DMS 273 treated with DMSO at 0.1 percent for 48 hours (cell line): ENCODE measurements around the gene HYAL1.
"Not testable (repeated sequence)": the region's sequence is repeated elsewhere in the genome, so short reads cannot be mapped to it uniquely, and the experiment has no call there.

Experiments used
- DNase-seq: peaks from one replicate; lab custom pipeline; 2025; lab: John Stamatoyannopoulos, UW

The HYAL1 gene

DNA sequence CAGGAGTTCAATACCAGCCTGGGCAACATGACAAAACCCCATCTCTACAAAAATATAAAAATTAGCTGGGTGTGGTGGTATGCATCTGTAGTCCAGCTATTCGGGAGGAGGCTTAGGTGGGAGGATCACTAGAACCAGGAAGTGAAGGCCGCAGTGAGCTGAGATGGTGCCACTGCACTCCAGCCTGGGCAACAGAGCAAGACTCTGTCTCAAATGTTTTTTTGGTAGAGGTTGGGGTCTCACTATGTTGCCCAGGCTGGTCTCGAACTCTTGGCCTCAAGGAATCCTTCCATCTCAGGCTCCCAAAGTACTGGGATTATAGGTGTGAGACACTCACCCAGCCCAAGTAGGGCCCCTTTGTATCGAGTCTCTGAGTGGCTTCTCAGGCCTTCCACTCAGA, 9.3 kb downstream of the HYAL1 start:
- DNase-seq: no peak

DNA sequence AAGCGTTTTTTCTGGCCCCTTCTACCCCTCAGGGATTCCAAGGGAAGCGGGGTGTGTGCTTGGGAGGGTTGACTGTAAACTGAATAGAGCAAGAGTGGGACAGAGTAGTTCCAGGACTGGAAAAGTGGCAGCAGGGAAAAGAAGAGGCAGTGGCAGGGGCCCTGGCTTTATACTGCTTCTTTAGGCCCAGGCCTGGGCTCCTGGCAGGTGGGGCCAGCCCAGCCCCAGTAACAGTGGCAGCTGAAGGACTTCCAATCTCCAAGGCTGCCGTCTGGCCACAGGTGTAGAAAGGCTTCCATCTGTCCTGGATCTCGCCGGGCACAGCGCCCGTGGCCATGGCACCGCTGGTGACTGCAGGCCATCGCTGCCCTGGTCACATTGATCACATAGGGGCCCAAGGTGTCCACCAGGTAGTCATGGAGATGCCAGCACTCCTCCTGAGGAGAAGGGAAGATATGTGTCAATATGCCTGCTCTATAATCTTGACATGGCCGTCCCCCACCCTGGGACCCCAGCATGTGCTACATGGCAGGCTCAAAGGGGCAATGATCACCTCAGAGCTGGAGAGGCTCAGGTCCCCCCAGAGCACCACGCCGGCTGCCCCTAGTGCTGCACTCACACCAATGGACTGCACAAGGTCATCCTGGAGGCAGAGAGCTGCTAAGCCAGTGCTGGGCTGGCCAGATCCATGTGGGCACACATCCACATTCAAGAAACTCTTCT, 10.1 kb downstream of the HYAL1 start:
- DNase-seq: no peak

GRCh38 chr3:50292159-50293078, 11.0 kb downstream of the HYAL1 start, which contains the start of gene IFRD2:
IFRD2 (minus strand) TSS chr3:50292429; CDS start chr3:50292274, 155 bp downstream.
- peak; percentile 93 for DNase-seq

DNA sequence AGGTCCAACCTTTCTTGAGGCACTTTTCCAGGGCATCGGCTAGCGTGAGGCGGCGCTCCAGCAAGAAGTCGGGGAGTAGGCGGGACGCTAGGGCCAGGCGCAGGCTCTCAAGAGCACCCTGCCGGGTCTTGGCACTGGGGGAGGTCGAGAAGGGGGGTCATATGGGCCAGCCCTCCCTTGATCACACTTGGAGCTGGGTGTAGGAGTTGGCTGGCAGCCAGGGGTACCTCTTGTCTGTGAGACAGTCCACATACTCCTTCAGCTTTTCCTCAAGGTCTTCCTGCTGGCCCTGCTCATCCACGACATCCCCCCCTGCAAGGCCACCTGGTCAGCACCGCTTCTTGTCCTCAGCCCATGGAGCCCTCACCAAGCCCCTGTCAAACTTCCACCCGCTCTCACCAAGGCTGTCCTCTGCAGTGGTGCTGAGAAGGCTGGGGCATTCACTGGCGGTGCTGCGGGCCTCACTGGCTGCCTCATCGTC, 13.2 kb downstream of the HYAL1 start:
- DNase-seq: no peak

- no peak for DNase-seq
Observed at GRCh38 chr3:50289130-50289529, 14.2 kb downstream of the HYAL1 start.

DNA sequence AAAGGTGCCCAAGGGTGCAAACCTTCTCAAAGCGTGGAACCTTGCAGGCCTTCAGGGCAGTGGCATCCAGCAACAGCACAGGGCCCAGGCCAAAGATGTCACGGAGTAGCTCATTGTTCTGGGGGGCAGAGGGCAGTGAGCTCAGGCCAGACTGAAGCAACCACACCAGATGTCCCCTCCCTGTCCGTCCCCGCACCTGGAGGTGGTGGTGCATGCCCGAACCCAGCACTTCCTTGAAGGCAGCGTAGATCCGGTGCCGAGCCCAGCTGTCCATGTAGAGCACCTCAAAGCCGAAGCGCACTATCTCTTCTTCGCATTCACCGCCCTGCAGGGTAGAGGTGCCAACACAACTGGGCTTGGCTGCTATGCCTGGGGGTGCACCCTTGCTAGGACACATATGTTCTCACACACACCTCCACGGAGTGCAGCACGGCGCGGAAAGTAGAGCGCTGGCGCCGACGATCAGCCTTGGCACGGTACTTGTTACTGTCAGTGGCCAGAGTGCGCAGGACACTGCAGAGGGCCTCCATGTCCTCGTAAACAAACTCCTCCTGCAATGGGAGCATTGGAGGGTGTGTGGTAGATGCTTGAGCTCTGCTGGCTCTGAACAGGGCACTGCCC, 14.9 kb downstream of the HYAL1 start:
- no peak for DNase-seq

DNA sequence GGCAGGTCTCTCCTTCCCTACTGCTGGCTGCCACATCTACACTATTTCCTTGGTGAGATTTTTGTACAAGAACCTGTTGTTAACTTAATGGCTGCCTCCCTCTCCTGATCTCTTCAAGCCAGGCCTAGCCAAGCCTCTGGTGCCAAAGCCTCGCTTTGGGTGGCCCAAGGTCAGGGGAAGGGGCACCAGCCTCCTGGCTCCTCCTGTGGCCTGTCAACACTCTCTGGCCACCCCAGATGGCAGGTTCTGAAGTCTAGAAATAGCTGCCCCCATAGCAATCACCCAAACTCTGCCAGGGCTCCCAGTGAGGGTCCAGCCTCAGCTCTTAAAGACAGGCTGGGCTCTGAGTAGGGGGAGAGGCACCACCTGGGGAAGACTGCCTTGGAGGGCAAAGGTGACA, 16.1 kb downstream of the HYAL1 start:
- no peak for DNase-seq

- DNase-seq: no peak
Observed at GRCh38 chr3:50286322-50287227, 16.8 kb downstream of the HYAL1 start.

DNA sequence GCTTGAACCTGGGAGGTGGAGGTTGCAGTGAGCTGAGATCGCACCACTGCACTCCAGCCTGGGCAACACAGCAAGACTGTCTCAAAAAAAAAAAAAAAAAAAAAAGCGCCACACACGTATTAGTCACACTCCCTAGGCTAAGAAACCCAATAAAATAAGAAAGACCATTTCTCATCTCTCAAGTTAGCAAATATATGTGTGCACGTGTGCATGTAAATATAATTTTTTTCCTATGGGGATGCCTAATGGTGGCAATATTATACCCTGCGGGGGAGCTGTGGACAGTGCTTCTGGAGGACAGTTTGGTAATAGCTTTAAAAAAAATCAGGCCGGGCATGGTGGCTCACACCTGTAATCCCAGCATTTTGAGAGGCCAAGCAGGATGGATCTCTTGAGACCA, 19.3 kb downstream of the HYAL1 start:
- not testable (repeated sequence) for DNase-seq

- no peak for DNase-seq
Observed at GRCh38 chr3:50279255-50280016, 23.9 kb downstream of the HYAL1 start.

DNA sequence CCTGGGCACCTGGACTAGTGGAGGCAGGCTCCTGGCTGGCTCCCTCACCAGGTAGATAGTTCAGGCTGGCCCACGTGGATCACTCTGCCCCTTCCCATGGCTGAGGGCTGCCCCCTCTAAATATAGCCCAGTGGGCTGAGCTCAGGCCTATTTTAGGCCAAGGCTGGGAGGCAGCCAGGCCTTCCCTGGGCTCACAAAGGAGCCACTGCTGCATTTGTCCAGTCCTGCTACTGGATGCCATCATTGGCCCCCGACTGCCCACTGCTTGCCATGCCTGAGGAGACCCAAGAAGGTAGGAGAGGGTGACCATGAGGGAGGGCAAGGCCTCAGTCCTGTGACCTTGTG, 24.5 kb downstream of the HYAL1 start, which contains the start of gene LSMEM2:
LSMEM2 (plus strand) TSS at position 208 of the 345 bp plus-strand sequence; CDS start at position 235, 27 bp downstream.
- DNase-seq: no peak

- DNase-seq: no peak
Observed at GRCh38 chr3:50278123-50278879, 25.1 kb downstream of the HYAL1 start.

GRCh38 chr3:50276762-50277101, 26.6 kb downstream of the HYAL1 start:
- DNase-seq: no peak

DNA sequence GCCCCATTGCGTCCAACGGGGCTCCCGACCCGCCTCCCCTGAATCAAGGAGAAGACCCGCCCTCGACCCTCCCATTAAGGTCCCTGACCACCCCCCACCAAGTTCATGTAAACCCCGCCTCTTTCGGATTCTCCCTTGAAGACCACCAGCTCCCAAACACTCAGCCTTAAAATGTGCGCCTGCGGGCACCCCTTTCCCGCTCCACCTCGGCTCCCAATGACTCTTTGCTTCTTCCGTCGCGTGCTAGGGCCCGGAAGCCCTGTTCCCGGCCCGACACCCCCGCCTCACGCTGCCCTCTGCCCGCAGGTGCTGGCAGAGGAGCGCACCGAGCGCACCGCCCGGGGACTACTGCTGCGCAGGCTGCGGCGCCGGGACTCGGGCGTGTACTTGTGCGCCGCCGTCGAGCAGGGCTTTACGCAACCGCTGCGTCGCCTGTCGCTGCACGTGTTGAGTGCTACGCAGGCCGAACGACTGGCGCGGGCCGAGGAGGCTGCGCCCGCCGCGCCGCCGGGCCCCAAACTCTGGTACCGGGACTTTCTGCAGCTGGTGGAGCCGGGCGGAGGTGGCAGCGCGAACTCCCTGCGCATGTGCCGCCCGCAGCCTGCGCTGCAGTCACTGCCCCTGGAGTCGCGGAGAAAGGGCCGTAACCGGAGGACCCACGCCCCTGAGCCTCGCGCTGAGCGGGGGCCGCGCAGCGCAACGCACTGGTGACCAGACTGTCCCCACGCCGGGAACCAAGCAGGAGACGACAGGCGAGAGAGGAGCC, 27.2 kb downstream of the HYAL1 start:
- DNase-seq: no peak

DNA sequence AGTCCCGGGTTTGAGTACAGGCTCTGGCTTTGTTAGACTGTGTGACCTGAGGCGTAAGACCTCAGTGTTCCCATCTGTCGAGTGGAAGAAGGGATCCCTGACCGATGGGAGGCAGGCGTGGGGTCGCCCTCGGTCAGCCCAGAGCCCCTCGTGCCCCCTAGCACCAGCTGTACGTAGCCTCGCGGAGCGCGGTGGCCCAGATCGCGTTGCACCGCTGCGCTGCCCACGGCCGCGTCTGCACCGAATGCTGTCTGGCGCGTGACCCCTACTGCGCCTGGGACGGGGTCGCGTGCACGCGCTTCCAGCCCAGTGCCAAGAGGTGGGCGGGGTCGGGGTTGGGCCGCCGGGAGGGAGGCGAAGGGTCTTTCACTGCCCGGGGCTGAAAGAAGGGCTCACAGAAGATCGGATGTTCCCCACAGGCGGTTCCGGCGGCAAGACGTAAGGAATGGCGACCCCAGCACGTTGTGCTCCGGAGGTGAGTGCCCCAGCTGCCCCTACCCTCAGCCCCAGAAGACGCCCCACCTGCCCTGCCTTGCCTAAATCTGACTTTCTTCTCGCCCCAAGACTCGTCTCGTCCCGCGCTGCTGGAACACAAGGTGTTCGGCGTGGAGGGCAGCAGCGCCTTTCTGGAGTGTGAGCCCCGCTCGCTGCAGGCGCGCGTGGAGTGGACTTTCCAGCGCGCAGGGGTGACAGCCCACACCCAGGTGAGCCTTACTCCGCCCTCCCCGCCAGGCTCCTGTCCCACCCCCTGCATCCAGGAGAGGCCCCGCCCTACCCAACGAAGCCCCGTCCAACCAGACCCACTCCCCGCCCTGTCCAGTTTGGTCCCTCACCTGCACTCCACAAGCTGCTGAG, 28.0 kb downstream of the HYAL1 start:
- DNase-seq: no peak

- DNase-seq: no peak
Observed at GRCh38 chr3:50274371-50275104, 28.8 kb downstream of the HYAL1 start.

DNA sequence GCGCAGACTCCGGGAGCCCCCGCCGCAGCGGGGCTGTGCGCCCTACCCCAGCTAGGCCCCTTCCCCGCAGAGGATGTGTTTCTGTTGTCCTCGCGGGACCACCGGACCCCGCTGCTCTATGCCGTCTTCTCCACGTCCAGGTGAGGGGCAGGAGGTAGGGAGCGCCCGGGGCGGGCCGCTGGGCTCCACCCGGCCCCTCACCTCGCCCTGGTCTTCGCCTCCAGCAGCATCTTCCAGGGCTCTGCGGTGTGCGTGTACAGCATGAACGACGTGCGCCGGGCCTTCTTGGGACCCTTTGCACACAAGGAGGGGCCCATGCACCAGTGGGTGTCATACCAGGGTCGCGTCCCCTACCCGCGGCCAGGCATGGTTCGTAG, 29.7 kb downstream of the HYAL1 start:
- no peak for DNase-seq
